Naive thymus-derived CD4-positive, alpha-beta T cell (primary cell): Measurements from ENCODE around the gene BRMS1. TPM values are rescaled to one million over a fixed set of nuclear protein-coding genes. Genes with fewer than 3 reads are reported as not detected.

Experiments
- ATAC-seq: fragments of 150-1000 bp; cut with Tn5 transposase; 2 replicates; pipeline ENCODE4 v1.10.0; 2021; ENCODE audit warnings: mild to moderate bottlenecking, moderate library complexity
- CTCF ChIA-PET: fragments of 350-600 bp; sonication (Branson Sonifier 250); formaldehyde crosslinking; loops from one replicate; lab custom pipeline; 2021; ENCODE audit warnings: antibody characterized with exemption; lab: Charles Lee
- POLR2A ChIA-PET: fragments of 350-600 bp; sonication (Branson Sonifier 250); formaldehyde crosslinking; loops from one replicate; lab custom pipeline; 2021; ENCODE audit warnings: antibody characterized with exemption, inconsistent platforms; lab: Charles Lee
- DNase-seq, 9 donors: peaks; one replicate each; pipeline versions ENCODE4 v3.0.0 to v3.0.0-alpha.2; 2020 to 2022; ENCODE audit warnings: mixed read lengths in 1 of 9
- H3K27ac ChIP-seq: one replicate; pipeline ENCODE4 v1.7.0; 2013; ENCODE audit warnings: mild to moderate bottlenecking, low read depth, low read length, moderate library complexity
- H3K27me3 ChIP-seq, 2 donors: one replicate each; pipeline ENCODE4 v1.7.0; 2013; ENCODE audit warnings: low read length in 2 of 2, mild to moderate bottlenecking in 2 of 2, moderate library complexity in 2 of 2; ENCODE audit not compliant: control insufficient read depth in 2 of 2, insufficient read depth in 2 of 2
- H3K36me3 ChIP-seq, 3 experiments: 1 replicate in 2 of 3; 2 replicates in 1 of 3; pipeline ENCODE4 v1.7.0; 2013; ENCODE audit warnings: low read length in 3 of 3, mild to moderate bottlenecking in 3 of 3, moderate library complexity in 1 of 3; ENCODE audit not compliant: insufficient read depth in 3 of 3, control insufficient read depth in 2 of 3
- H3K4me1 ChIP-seq, 2 donors: one replicate each; pipeline ENCODE4 v1.7.0; 2013; ENCODE audit warnings: low read length in 2 of 2, mild to moderate bottlenecking in 2 of 2, moderate library complexity in 1 of 2; ENCODE audit not compliant: control insufficient read depth in 2 of 2, insufficient read depth in 2 of 2
- H3K4me3 ChIP-seq: 2 replicates; pipeline ENCODE4 v1.7.0; 2013; ENCODE audit warnings: mild to moderate bottlenecking, low read length
- H3K9me3 ChIP-seq, 3 experiments: 1 replicate in 2 of 3; 2 replicates in 1 of 3; pipeline ENCODE4 v1.7.0; 2013; ENCODE audit warnings: low read length in 3 of 3; ENCODE audit not compliant: control insufficient read depth in 2 of 3
- H3K27ac Mint-ChIP-seq, 9 donors: one replicate each; pipeline ENCODE4 v1.8.0; 2020 to 2022; ENCODE audit warnings: mixed read lengths in 9 of 9, mild to moderate bottlenecking in 8 of 9, moderate library complexity in 5 of 9, inconsistent platforms in 2 of 9
- H3K27me3 Mint-ChIP-seq, 5 donors: one replicate each; pipeline ENCODE4 v1.8.0; 2021 to 2022; ENCODE audit warnings: mixed read lengths in 5 of 5, mild to moderate bottlenecking in 1 of 5
- H3K36me3 Mint-ChIP-seq, 5 donors: one replicate each; pipeline ENCODE4 v1.8.0; 2020 to 2022; ENCODE audit warnings: mixed read lengths in 5 of 5, mild to moderate bottlenecking in 3 of 5, inconsistent platforms in 1 of 5
- H3K4me1 Mint-ChIP-seq, 7 donors: one replicate each; pipeline ENCODE4 v1.8.0; 2020 to 2022; ENCODE audit warnings: mixed read lengths in 7 of 7, mild to moderate bottlenecking in 3 of 7, inconsistent platforms in 1 of 7
- H3K4me3 Mint-ChIP-seq, 10 donors: one replicate each; pipeline ENCODE4 v1.8.0; 2020 to 2022; ENCODE audit warnings: mild to moderate bottlenecking in 10 of 10, mixed read lengths in 10 of 10, moderate library complexity in 6 of 10, inconsistent platforms in 2 of 10
- H3K9me3 Mint-ChIP-seq, 11 donors: one replicate each; pipeline ENCODE4 v1.8.0; 2020 to 2022; ENCODE audit warnings: mixed read lengths in 11 of 11, mild to moderate bottlenecking in 4 of 11, inconsistent platforms in 1 of 11, moderate library complexity in 1 of 11
- intact Hi-C, 2 donors: fragments of 100-400 bp; cut with micrococcal nuclease; formaldehyde crosslinking; loops; one replicate each; pipeline ENCODE4 v1.15.1; 2023
- polyA plus RNA-seq, 2 donors: library from polyadenylated mRNA; unstranded; fragments of 300-500 nt; fragmentation: Illumina TruSeq; gene quantifications; one replicate each; pipeline ENCODE4 v1.2.3, GENCODE V29; 2021
- total RNA-seq, 6 experiments: library from RNA in 5 of 6; stranded (reverse) in 5 of 6; gene quantifications; 1 replicate in 5 of 6; 2 replicates in 1 of 6; pipeline ENCODE4 v1.2.3 and lab custom pipeline; 2021 to 2026

Gene BRMS1
- total and polyA plus RNA-seq, 7 experiments from 2014 or later = 35.9 to 73.5 (median 49.4) TPM

DNA sequence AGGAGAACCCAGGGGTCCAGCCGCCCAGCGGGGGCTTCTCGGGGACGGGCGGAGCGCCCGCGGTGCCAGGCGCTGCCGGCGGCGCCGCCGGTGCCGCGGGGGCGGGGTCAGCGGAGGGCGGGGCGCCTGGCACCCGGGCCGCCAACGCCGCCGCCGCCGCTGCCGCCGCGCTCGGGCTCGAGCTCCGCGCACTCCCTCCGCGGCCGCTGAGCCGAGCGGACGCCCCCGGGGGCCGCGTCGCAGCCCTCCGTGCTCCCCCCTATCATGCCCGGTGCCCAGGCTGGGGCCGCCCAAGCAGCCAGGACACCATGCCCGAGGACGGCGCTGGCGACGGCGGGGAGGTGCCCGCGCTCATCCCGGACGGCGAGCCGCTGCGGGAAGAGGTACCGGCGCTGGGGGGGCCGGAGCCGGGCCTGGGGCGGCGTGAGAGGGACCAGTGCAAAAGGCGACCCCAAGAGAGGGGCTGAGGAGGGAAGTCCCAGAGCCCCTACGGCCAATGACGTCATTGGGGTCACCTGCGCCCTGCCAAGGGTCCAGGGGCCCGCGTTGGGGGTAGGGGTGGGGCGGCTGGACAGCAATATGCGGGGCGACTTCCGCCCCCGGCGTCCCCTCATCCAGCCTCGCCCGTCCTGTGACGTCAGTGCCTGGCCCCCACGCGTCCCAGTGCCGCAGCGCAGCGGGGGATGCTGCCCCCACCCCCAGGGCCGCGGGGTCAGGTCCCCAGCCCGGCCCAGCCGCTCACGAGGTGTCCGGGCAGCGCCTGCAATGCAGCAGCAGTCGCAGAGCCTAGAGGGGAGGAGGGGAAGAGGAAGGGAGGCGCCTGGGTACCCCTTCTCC, 53.0 kb downstream of the BRMS1 start, which contains the start of gene TMEM151A:
Gene TMEM151A (plus strand): TSS at position 189 of the 837 bp plus-strand sequence. CDS start 120 bp downstream, at position 309.
- H3K4me1 ChIP-seq = peaks cover 18 to 19% of the 10 kb centered on the region in 2 donors
- H3K4me3 Mint-ChIP-seq = peak within 1 kb of the TSS; percentile 58 to 94 (median 89)
- no peak within 1 kb of the TSS for H3K27ac ChIP-seq
- DNase-seq (peak in 2 of 9 donors; percentile 31 to 57), ATAC-seq (no peak)
- peaks cover 0 to 7% of the 10 kb centered on the region in 2 donors for H3K27me3 ChIP-seq
- peaks cover 13 to 39% (median 13%) of the 10 kb centered on the region in 5 donors for H3K27me3 Mint-ChIP-seq
- H3K9me3 ChIP-seq = no peaks in the 10 kb centered on the region
- peaks cover 14 to 41% (median 33%) of the 10 kb centered on the region in 7 donors for H3K4me1 Mint-ChIP-seq
- H3K4me3 ChIP-seq = no peak within 1 kb of the TSS
- CTCF ChIA-PET = interaction anchor here (1.0 kb wide), 1 partner anchor 677 kb away, joined by 3 read pairs; no protein-coding TSS in a partner anchor
- POLR2A ChIA-PET = interaction anchor here (0.6 to 1.3 kb wide), 3 partner anchors 9 to 916 kb away, joined by 3 to 5 read pairs (median 3); partner anchors contain the start of gene RIN1
- peak within 1 kb of the TSS in 7 of 9 donors; percentile 3 to 80 (median 42) for H3K27ac Mint-ChIP-seq
- H3K9me3 Mint-ChIP-seq = peaks cover 0 to 1% (median 0%) of the 10 kb centered on the region in 11 donors
- intact Hi-C loops = no loop called here
- H3K36me3 Mint-ChIP-seq = peaks cover 0 to 4% (median 0%) of the 10 kb centered on the region in 5 donors
- no peaks in the 10 kb centered on the region for H3K36me3 ChIP-seq

DNA sequence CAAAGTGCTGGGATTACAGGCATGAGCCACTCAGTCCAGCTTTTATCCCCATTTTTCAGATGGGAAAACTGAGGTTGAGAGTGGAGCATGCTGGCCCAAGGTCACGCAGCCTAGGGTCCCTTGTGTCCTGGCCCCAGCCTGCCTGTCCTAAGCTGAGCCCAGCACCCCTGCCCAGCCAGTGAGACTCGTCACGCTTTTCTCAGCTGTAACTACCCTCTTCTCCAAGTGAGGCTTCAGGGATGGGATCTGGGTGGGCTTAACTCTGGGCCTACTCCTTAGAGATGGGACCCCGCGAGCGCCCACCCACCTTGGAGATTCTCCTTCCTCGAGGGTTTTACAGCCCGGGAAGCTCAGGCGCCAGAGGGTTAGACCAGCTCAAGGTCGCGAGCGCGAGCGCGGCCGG, 53.6 kb downstream of the BRMS1 start:
- H3K36me3 Mint-ChIP-seq = peaks cover 0 to 4% (median 0%) of the 10 kb centered on the region in 5 donors
- peaks cover 0 to 1% (median 0%) of the 10 kb centered on the region in 11 donors for H3K9me3 Mint-ChIP-seq
- Histone ChIP-seq H3K27ac (no peak overlapping the region), H3K4me1 (peaks cover 18 to 19% of the 10 kb centered on the region in 2 donors), H3K9me3 (no peaks in the 10 kb centered on the region), H3K36me3 (no peaks in the 10 kb centered on the region), H3K27me3 (peaks cover 0 to 7% of the 10 kb centered on the region in 2 donors), H3K4me3 (no peak overlapping the region)
- peak overlapping the region in 2 of 9 donors; percentile 32 to 80 for H3K27ac Mint-ChIP-seq
- intact Hi-C loops = no loop called here
- H3K27me3 Mint-ChIP-seq = peaks cover 13 to 38% (median 13%) of the 10 kb centered on the region in 5 donors
- CTCF ChIA-PET = interaction anchor here (0.6 to 1.0 kb wide), 3 partner anchors 95 to 676 kb away, joined by 3 to 6 read pairs (median 4); no protein-coding TSS in a partner anchor
- POLR2A ChIA-PET = interaction anchor here (0.6 to 2.4 kb wide), 6 partner anchors 8 to 915 kb away, joined by 3 to 15 read pairs (median 3); partner anchors contain the start of gene RIN1
- ATAC-seq (no peak), DNase-seq (no peak)
- peak overlapping the region in 7 of 10 donors; percentile 21 to 94 (median 89) for H3K4me3 Mint-ChIP-seq
- H3K4me1 Mint-ChIP-seq = peaks cover 14 to 46% (median 37%) of the 10 kb centered on the region in 7 donors

DNA sequence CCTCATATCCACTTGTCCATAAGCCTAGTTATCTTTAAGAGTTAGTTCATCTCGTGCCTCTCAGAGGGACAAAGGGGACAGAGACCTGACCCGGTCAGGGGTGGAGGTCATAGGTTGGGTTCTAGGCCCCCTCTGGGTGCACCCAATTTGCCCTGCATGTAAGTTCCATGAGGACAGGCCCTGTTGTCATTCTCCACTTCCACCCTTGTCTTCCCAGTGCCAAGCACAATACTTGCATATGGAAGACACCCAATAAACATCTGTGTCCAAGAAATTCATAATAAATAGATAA, 54.6 kb downstream of the BRMS1 start:
- Histone ChIP-seq H3K27me3 (peaks cover 0 to 7% of the 10 kb centered on the region in 2 donors), H3K4me1 (peaks cover 18 to 19% of the 10 kb centered on the region in 2 donors), H3K27ac (no peak overlapping the region), H3K36me3 (peaks cover 0 to 2% (median 0%) of the 10 kb centered on the region in 3 experiments), H3K9me3 (no peaks in the 10 kb centered on the region), H3K4me3 (no peak overlapping the region)
- ChIA-PET CTCF (interaction anchor here (0.8 kb wide), 1 partner anchor 96 kb away, joined by 4 read pairs; no protein-coding TSS in a partner anchor), POLR2A (interaction anchor here (1.3 to 2.4 kb wide), 5 partner anchors 19 to 131 kb away, joined by 3 to 15 read pairs (median 9); partner anchors contain the start of gene CD248)
- peak overlapping the region; percentile 86 to 96 (median 90) for H3K4me3 Mint-ChIP-seq
- DNase-seq = no peak
- intact Hi-C loops = no loop called here
- no peak for ATAC-seq
- peaks cover 0 to 4% (median 0%) of the 10 kb centered on the region in 5 donors for H3K36me3 Mint-ChIP-seq
- H3K27ac Mint-ChIP-seq = peak overlapping the region in 5 of 9 donors; percentile 42 to 94 (median 45)
- H3K9me3 Mint-ChIP-seq = peaks cover 0 to 1% (median 0%) of the 10 kb centered on the region in 11 donors
- H3K27me3 Mint-ChIP-seq = peaks cover 13 to 35% (median 13%) of the 10 kb centered on the region in 5 donors
- H3K4me1 Mint-ChIP-seq = peaks cover 16 to 46% (median 37%) of the 10 kb centered on the region in 7 donors

DNA sequence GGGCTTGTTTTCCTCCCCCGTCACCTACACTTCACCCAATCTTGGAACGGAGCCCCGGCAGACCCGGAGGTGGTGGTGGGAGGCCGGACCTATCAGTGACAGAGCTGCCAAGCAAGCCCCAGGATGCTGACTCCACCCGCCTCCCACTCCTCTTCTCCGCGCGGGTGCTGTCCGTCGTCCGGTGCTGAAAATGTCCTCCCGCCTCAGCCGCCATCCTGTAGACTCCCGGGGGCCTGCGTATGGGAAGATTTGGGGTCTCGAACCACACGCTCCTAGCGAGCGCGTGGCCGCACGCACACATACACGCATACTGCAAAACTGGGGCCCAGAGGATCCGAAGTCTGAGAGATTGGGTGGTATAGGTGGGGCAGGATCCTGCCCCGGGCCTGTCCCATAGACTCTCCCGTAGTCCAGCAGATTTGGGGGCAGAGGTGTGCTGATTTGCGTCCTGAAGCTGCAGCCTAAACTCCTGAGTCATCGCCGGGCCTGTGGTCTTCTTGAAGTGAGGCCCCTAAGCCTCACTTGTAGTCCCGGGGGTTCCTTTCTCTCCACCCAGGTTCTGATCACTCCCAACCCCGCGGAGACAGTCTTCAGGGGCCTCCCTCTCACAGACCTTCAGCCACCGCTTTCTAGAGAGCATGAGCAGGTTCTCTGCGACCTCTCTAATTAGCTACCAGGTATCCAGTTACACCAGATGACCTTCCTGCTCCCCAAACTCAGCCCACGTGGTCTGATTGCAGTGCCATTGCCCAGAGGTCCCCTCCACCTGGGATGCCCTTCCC, 55.2 kb downstream of the BRMS1 start:
- Histone ChIP-seq H3K27me3 (peaks cover 0 to 7% of the 10 kb centered on the region in 2 donors), H3K27ac (peak overlapping the region; percentile 76), H3K9me3 (no peaks in the 10 kb centered on the region), H3K4me1 (peaks cover 18 to 19% of the 10 kb centered on the region in 2 donors), H3K36me3 (peaks cover 0 to 8% (median 0%) of the 10 kb centered on the region in 3 experiments), H3K4me3 (peak overlapping the region; percentile 99)
- ATAC-seq (peak; percentile 60), DNase-seq (peak in 2 of 9 donors; percentile 82 to 87)
- Mint-ChIP-seq H3K9me3 (peaks cover 0 to 1% (median 0%) of the 10 kb centered on the region in 11 donors), H3K27me3 (peaks cover 13 to 35% (median 13%) of the 10 kb centered on the region in 5 donors), H3K4me3 (peak overlapping the region; percentile 86 to 96 (median 90)), H3K27ac (peak overlapping the region; percentile 74 to 97 (median 92)), H3K36me3 (peaks cover 0 to 4% (median 0%) of the 10 kb centered on the region in 5 donors), H3K4me1 (peaks cover 16 to 46% (median 37%) of the 10 kb centered on the region in 7 donors)
- CTCF ChIA-PET = interaction anchor here (1.0 to 2.5 kb wide), 3 partner anchors 21 to 67 kb away, joined by 3 to 12 read pairs (median 8); no protein-coding TSS in a partner anchor
- POLR2A ChIA-PET = interaction anchor here (0.5 to 4.4 kb wide), 25 partner anchors 9 to 1131 kb away, joined by 3 to 28 read pairs (median 3); partner anchors contain the start of genes BRMS1, CCDC87, CCS and CD248
- intact Hi-C loops = loop anchor here (1.0 to 10.0 kb wide), 10 partner anchors 21 to 1195 kb away; partner anchors contain the start of genes NPAS4 (in 2 of the 2), RAB1B (in 2 of the 2), AIP (in 1 of the 2) and BANF1 (in 1 of the 2)

DNA sequence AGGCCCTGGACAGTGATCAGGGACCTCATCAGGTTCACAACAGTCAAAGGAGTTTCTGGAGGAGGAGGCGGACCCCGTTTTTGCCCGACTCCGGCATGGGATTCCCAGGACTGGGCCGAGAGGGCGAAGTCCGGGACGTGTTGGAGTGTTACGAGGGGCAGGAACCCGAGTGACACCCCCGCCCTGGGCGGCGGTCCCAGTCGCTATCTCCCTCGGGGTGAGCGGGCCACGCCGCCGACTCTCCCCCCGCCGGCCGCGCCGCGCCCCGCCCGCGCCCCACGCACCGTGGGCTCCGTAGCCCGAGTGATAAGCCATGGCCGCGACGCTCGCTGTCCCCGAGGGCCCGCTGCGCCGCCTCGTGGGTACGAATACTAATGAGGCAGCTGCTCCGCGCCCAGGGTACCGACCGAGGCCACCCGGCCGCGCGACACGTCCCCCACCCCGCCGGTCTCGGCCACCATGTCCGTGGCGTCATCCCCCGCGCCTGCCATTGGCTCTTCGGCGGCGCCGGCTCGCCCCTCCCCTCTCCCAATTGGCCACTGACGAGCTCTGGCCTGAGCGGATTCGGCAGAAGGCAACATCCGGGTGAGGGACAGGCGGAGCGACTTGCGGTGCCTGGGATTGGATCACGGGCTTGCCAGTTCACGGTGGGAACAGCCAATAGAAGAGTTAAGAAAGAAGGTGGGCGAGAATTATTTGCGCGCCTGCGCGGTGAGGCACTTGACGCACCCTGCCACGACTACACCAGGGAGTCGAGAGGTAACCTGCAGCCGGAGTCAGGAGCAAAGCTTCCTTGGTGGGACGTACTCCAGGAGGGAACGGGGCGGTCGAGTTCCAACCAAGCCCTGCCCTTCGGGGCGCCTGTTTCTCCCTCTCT, 56.0 kb downstream of the BRMS1 start, which contains the start of gene YIF1A:
Gene YIF1A (minus strand): TSS at position 473 of the 877 bp plus-strand sequence. CDS start 158 bp downstream, at position 315.
- Mint-ChIP-seq H3K27me3 (peaks cover 13 to 35% (median 13%) of the 10 kb centered on the region in 5 donors), H3K27ac (peak within 1 kb of the TSS; percentile 74 to 97 (median 92)), H3K9me3 (peaks cover 0 to 1% (median 0%) of the 10 kb centered on the region in 11 donors), H3K4me3 (peak within 1 kb of the TSS; percentile 86 to 96 (median 90)), H3K4me1 (peaks cover 17 to 46% (median 37%) of the 10 kb centered on the region in 7 donors), H3K36me3 (peaks cover 0 to 4% (median 0%) of the 10 kb centered on the region in 5 donors)
- H3K9me3 ChIP-seq = no peaks in the 10 kb centered on the region
- peaks cover 18 to 19% of the 10 kb centered on the region in 2 donors for H3K4me1 ChIP-seq
- ATAC-seq = peak; percentile 96
- H3K27ac ChIP-seq = peak within 1 kb of the TSS; percentile 76
- peaks cover 0 to 7% of the 10 kb centered on the region in 2 donors for H3K27me3 ChIP-seq
- H3K36me3 ChIP-seq = peaks cover 0 to 13% (median 0%) of the 10 kb centered on the region in 3 experiments
- POLR2A ChIA-PET = interaction anchor here (0.5 to 4.4 kb wide), 27 partner anchors 8 to 1130 kb away, joined by 3 to 28 read pairs (median 3); partner anchors contain the start of genes BRMS1, CCDC87, CCS and CD248
- intact Hi-C loops = loop anchor here (1.0 to 10.0 kb wide), 10 partner anchors 21 to 1196 kb away; partner anchors contain the start of genes NPAS4 (in 2 of the 2), RAB1B (in 2 of the 2), AIP (in 1 of the 2) and BANF1 (in 1 of the 2)
- CTCF ChIA-PET = interaction anchor here (0.6 to 2.5 kb wide), 4 partner anchors 22 to 1119 kb away, joined by 3 to 12 read pairs (median 6); partner anchors contain the start of gene SPDYC
- peak within 1 kb of the TSS; percentile 99 for H3K4me3 ChIP-seq
- peak; percentile 92 to 99 (median 99) for DNase-seq
